ENCODE results near the gene SIT1. TPM values are rescaled to one million over a fixed set of nuclear protein-coding genes. Genes with fewer than 3 reads are reported as not detected.

SIT1 gene
- total RNA-seq, 1 donor: not detected

GRCh38 chr9:35666549-35666948, 15.8 kb upstream of the SIT1 start:
- no peak for TF ChIP-seq CTCF (IDR thresholded peaks at IDR 0.05; ENCODE audit: insufficient read depth, low read depth, low read length)
- H3K4me3 ChIP-seq (ENCODE audit: low read depth, low read length): no peak overlapping the region
- no peak for DNase-seq (ENCODE audit: low read depth)

GRCh38 chr9:35666045-35666444, 15.3 kb upstream of the SIT1 start:
- DNase-seq (ENCODE audit: low read depth): no peak
- TF ChIP-seq CTCF (IDR thresholded peaks at IDR 0.05; ENCODE audit: insufficient read depth, low read depth, low read length): no peak
- no peak overlapping the region for H3K4me3 ChIP-seq (ENCODE audit: low read depth, low read length)

- no peak for DNase-seq (ENCODE audit: low read depth)
- no peak for TF ChIP-seq CTCF (IDR thresholded peaks at IDR 0.05; ENCODE audit: insufficient read depth, low read depth, low read length)
- H3K4me3 ChIP-seq (ENCODE audit: low read depth, low read length): peak overlapping the region; percentile 68
Measured at GRCh38 chr9:35665471-35665818, 14.7 kb upstream of the SIT1 start.

- TF ChIP-seq CTCF (IDR thresholded peaks at IDR 0.05; ENCODE audit: insufficient read depth, low read depth, low read length): peak; percentile 21
- DNase-seq (ENCODE audit: low read depth): peak; percentile 79
- peak within 1 kb of the TSS; percentile 68 for H3K4me3 ChIP-seq (ENCODE audit: low read depth, low read length)
Measured at GRCh38 chr9:35664531-35665470, 14.1 kb upstream of the SIT1 start, which contains the start of gene ARHGEF39. Gene ARHGEF39 (minus strand): TSS chr9:35665195. CDS start chr9:35665169, 26 bp downstream.

GRCh38 chr9:35662437-35662836, 11.7 kb upstream of the SIT1 start:
- no peak overlapping the region for H3K4me3 ChIP-seq (ENCODE audit: low read depth, low read length)
- no peak for DNase-seq (ENCODE audit: low read depth)
- no peak for TF ChIP-seq CTCF (IDR thresholded peaks at IDR 0.05; ENCODE audit: insufficient read depth, low read depth, low read length)

GRCh38 chr9:35661756-35662350, 11.1 kb upstream of the SIT1 start:
- DNase-seq (ENCODE audit: low read depth): no peak
- TF ChIP-seq CTCF (IDR thresholded peaks at IDR 0.05; ENCODE audit: insufficient read depth, low read depth, low read length): no peak
- no peak overlapping the region for H3K4me3 ChIP-seq (ENCODE audit: low read depth, low read length)

All from fibroblast of villous mesenchyme (primary cell).